NT2/D1 (cell line): ENCODE measurements around the gene MMS22L.

ENCODE experiments used
- SUZ12 ChIP-seq: IDR thresholded peaks from 2 replicates; pipeline ENCODE4 v1.6.1; 2011; ENCODE audit not compliant: insufficient read length, insufficient read depth; ENCODE audit errors: extremely low read depth
- YY1 ChIP-seq: IDR thresholded peaks from 2 replicates; pipeline ENCODE4 v1.6.1; 2011; ENCODE audit not compliant: insufficient read length, insufficient read depth

DNA sequence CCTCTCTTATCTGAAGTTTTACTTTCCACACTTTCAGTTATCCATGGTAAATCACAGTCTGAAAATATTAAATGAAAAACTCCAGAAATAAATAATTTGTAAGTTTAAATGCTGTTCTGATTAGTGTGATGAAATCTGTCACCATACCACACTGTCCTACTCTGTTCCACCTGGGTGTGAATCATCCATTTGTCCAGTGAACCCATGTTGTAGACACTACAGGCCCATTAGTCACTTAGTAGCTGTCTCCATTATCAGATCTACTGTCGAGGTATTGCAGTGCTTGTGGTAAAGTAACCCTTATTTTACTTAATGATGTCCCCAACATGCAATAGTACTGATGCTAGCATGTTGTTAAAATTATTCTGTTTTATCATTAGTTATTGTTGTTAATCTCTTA lies 29.2 kb upstream of the MMS22L start:
- no peak for TF ChIP-seq YY1
- TF ChIP-seq SUZ12 = no peak
